Panc1 (cell line): Measurements from ENCODE around the gene TSHZ3. TPM values are rescaled to one million over a fixed set of nuclear protein-coding genes. Genes with fewer than 3 reads are reported as not detected.

Experiments used
- ATAC-seq: fragments of 200-7000 bp; cut with Tn5 transposase; 2 replicates; pipeline ENCODE4 v1.9.1; 2020; ENCODE audit warnings: mild to moderate bottlenecking, moderate library complexity
- BruUV-seq: library from RNA; stranded (reverse); fragments of 400-500 nt; replicated peaks from 2 replicates; lab custom pipeline; 2021; lab: Mats Ljungman, UMichigan
- CTCF ChIA-PET: fragments of 300-600 bp; sonication (Branson Sonifier 250); formaldehyde crosslinking; loops from one replicate; lab custom pipeline; 2022; ENCODE audit warnings: antibody characterized with exemption; lab: Charles Lee
- POLR2A ChIA-PET: fragments of 300-600 bp; sonication (Branson Sonifier 250); formaldehyde crosslinking; loops from one replicate; lab custom pipeline; 2022; ENCODE audit warnings: antibody characterized with exemption; lab: Charles Lee
- DNase-seq: peaks from one replicate; pipeline ENCODE4 v3.0.0-alpha.2; 2010; ENCODE audit warnings: low read depth, low spot score
- H3K27ac ChIP-seq: 2 replicates; pipeline ENCODE4 v1.5.1; 2011; ENCODE audit warnings: mild to moderate bottlenecking, low read length, inconsistent platforms
- H3K27me3 ChIP-seq: fragments of 200-500 bp; sonication (Bioruptor generic); 2 replicates; pipeline ENCODE4 v1.6.0; 2014; ENCODE audit warnings: low read length, inconsistent platforms; ENCODE audit not compliant: control insufficient read depth, insufficient read depth
- H3K36me3 ChIP-seq: fragments of 200-500 bp; sonication (Bioruptor generic); 2 replicates; pipeline ENCODE4 v1.5.1; 2014; ENCODE audit warnings: inconsistent platforms, mild to moderate bottlenecking, low read length, moderate library complexity; ENCODE audit not compliant: control insufficient read depth, insufficient read depth
- H3K4me1 ChIP-seq: 2 replicates; pipeline ENCODE4 v1.5.1; 2011; ENCODE audit warnings: inconsistent platforms, mild to moderate bottlenecking, low read length, moderate library complexity; ENCODE audit not compliant: control insufficient read depth, insufficient read depth
- H3K4me3 ChIP-seq, 2 experiments: 2 replicates each; pipeline ENCODE4 v1.5.1; 2011 to 2012; ENCODE audit warnings: low read depth in 2 of 2, low read length in 2 of 2, mild to moderate bottlenecking in 2 of 2, inconsistent platforms in 1 of 2, moderate library complexity in 1 of 2
- H3K9me3 ChIP-seq: fragments of 200-500 bp; sonication (Bioruptor generic); 2 replicates; pipeline ENCODE4 v1.5.1; 2014; ENCODE audit warnings: low read depth, mild to moderate bottlenecking, inconsistent platforms, low read length, moderate library complexity; ENCODE audit not compliant: control insufficient read depth, insufficient read depth
- POLR2AphosphoS5 ChIP-seq: IDR thresholded peaks from 2 replicates; pipeline ENCODE4 v1.6.1; 2012; ENCODE audit warnings: mild to moderate bottlenecking, low read depth, low read length, moderate library complexity
- SIN3A ChIP-seq: IDR thresholded peaks from 2 replicates; pipeline ENCODE4 v1.6.1; 2012; ENCODE audit warnings: low read depth, mild to moderate bottlenecking, low read length, moderate library complexity, borderline replicate concordance; ENCODE audit not compliant: insufficient read depth
- TCF7L2 ChIP-seq: IDR thresholded peaks from 2 replicates; pipeline ENCODE4 v1.6.1; 2011; ENCODE audit warnings: mild to moderate bottlenecking, low read depth, low read length, inconsistent platforms
- in situ Hi-C: cut with HindIII; loops from 2 replicates; pipeline ENCODE4 v1.10.0; 2016; ENCODE audit warnings: low sequenced_read_pairs, low pct_unique_long_range_greater_than_20kb
- intact Hi-C: fragments of 100-400 bp; cut with micrococcal nuclease; formaldehyde crosslinking; loops from one replicate; pipeline ENCODE4 v1.10.0; 2022; ENCODE audit not compliant: unreplicated experiment
- total RNA-seq: library from RNA; stranded (reverse); gene quantifications from one replicate; pipeline ENCODE4 v1.2.1, GENCODE V29; 2021; ENCODE audit not compliant: unreplicated experiment
- TF ChIP-seq, protein P1 (sequence below), 2 experiments: IDR thresholded peaks; 2 replicates each; pipeline ENCODE4 v1.6.1; 2011 to 2012; ENCODE audit warnings: low read depth in 2 of 2, control low read depth in 1 of 2, low read length in 1 of 2, mild to moderate bottlenecking in 1 of 2, moderate library complexity in 1 of 2; ENCODE audit not compliant: insufficient read depth in 1 of 2
- TF ChIP-seq, protein P2 (sequence below): fragments of 450-650 bp; IDR thresholded peaks from 2 replicates; pipeline ENCODE4 v1.5.1; 2017; ENCODE audit warnings: mild to moderate bottlenecking

The TSHZ3 gene
- total RNA-seq, 1 experiment from 2014 or later: 7.8 TPM

DNA sequence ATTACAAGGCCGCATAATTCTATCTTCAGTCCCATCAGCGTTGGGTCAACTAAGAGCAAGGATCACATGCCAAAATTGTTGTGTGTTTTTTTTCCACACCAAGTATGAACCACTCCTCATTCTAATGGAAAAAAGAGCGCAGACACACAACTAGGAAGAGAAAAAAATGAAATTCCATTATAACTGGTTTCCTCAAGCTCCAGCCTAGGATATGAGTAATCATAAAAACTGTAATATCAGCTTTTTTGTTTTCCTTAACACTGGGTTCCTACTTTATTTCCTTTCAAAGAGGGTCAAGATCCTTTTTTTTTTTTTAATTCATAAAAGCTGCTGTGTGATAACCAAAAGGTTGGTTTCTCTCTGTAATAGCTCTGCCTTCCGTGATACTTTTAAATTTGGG, 19.4 kb downstream of the TSHZ3 start:
- H3K27ac ChIP-seq: no peak overlapping the region
- POLR2A ChIA-PET: interaction anchor here (0.6 kb wide), 1 partner anchor 660 kb away, joined by 3 read pairs; no protein-coding TSS in a partner anchor
- BruUV-seq: no TSS peak

DNA sequence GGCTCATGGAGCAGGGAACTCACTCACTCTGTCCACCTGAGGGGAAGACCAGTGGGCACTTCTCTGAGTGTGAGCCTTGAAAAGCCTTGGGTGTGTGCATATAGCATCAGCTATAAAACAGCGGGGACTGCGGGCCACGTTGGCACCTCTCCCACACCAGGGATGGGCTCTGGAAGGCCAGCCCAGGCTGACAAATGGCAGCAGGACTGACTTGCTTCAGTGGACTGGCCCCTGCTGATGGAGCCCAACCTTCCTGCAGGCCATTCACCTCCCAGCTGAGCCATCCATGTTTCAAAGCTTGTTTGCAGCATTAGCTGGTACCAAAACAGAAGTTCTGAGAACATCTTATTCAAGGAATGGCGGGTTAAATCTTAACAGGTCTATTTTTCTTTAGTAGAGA, 21.0 kb downstream of the TSHZ3 start:
- BruUV-seq: no TSS peak
- POLR2A ChIA-PET: interaction anchor here (0.5 kb wide), 1 partner anchor 15 kb away, joined by 4 read pairs; no protein-coding TSS in a partner anchor
- no peak overlapping the region for H3K27ac ChIP-seq
- no peaks in the 10 kb centered on the region for H3K4me1 ChIP-seq
- intact Hi-C loops: no loop called here
- no peaks in the 10 kb centered on the region for H3K9me3 ChIP-seq
- H3K4me3 ChIP-seq: no peak overlapping the region
- ATAC-seq: no peak
- no peaks in the 10 kb centered on the region for H3K27me3 ChIP-seq
- no peak for DNase-seq
- CTCF ChIA-PET: no interaction called here
- TF ChIP-seq SIN3A (no peak), TCF7L2 (no peak), POLR2AphosphoS5 (no peak)
- TF ChIP-seq, protein P1, sequence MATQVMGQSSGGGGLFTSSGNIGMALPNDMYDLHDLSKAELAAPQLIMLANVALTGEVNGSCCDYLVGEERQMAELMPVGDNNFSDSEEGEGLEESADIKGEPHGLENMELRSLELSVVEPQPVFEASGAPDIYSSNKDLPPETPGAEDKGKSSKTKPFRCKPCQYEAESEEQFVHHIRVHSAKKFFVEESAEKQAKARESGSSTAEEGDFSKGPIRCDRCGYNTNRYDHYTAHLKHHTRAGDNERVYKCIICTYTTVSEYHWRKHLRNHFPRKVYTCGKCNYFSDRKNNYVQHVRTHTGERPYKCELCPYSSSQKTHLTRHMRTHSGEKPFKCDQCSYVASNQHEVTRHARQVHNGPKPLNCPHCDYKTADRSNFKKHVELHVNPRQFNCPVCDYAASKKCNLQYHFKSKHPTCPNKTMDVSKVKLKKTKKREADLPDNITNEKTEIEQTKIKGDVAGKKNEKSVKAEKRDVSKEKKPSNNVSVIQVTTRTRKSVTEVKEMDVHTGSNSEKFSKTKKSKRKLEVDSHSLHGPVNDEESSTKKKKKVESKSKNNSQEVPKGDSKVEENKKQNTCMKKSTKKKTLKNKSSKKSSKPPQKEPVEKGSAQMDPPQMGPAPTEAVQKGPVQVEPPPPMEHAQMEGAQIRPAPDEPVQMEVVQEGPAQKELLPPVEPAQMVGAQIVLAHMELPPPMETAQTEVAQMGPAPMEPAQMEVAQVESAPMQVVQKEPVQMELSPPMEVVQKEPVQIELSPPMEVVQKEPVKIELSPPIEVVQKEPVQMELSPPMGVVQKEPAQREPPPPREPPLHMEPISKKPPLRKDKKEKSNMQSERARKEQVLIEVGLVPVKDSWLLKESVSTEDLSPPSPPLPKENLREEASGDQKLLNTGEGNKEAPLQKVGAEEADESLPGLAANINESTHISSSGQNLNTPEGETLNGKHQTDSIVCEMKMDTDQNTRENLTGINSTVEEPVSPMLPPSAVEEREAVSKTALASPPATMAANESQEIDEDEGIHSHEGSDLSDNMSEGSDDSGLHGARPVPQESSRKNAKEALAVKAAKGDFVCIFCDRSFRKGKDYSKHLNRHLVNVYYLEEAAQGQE (IDR thresholded peaks at IDR 0.05; ENCODE audit: insufficient read depth in 1 of 2, low read depth in 2 of 2, low read length in 1 of 2): no peak
- TF ChIP-seq, protein P2, sequence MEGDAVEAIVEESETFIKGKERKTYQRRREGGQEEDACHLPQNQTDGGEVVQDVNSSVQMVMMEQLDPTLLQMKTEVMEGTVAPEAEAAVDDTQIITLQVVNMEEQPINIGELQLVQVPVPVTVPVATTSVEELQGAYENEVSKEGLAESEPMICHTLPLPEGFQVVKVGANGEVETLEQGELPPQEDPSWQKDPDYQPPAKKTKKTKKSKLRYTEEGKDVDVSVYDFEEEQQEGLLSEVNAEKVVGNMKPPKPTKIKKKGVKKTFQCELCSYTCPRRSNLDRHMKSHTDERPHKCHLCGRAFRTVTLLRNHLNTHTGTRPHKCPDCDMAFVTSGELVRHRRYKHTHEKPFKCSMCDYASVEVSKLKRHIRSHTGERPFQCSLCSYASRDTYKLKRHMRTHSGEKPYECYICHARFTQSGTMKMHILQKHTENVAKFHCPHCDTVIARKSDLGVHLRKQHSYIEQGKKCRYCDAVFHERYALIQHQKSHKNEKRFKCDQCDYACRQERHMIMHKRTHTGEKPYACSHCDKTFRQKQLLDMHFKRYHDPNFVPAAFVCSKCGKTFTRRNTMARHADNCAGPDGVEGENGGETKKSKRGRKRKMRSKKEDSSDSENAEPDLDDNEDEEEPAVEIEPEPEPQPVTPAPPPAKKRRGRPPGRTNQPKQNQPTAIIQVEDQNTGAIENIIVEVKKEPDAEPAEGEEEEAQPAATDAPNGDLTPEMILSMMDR: no peak
- no peaks in the 10 kb centered on the region for H3K36me3 ChIP-seq
- in situ Hi-C loops: no loop called here

More for the DNA sequence above, 19.4 kb downstream of the TSHZ3 start:
- ATAC-seq: no peak
- in situ Hi-C loops (no loop called here), intact Hi-C loops (no loop called here)
- no peaks in the 10 kb centered on the region for H3K9me3 ChIP-seq
- no peaks in the 10 kb centered on the region for H3K27me3 ChIP-seq
- no peak overlapping the region for H3K4me3 ChIP-seq
- CTCF ChIA-PET: no interaction called here
- no peaks in the 10 kb centered on the region for H3K36me3 ChIP-seq
- no peaks in the 10 kb centered on the region for H3K4me1 ChIP-seq
- TF ChIP-seq TCF7L2 (no peak), SIN3A (no peak), POLR2AphosphoS5 (no peak)
- TF ChIP-seq, protein P1 (IDR thresholded peaks at IDR 0.05; ENCODE audit: insufficient read depth in 1 of 2, low read depth in 2 of 2, low read length in 1 of 2): no peak
- TF ChIP-seq, protein P2: no peak
- no peak for DNase-seq
